Prostate gland (tissue), 2 donors: Measurements from ENCODE around the gene PDE9A.

ENCODE experiments used
- CTCF ChIP-seq, 4 experiments: fragments of 200-600 bp in 2 of 4; fragments of 450-650 bp in 2 of 4; sonication (generic) in 2 of 4; IDR thresholded peaks; 1 replicate in 3 of 4; 2 replicates in 1 of 4; pipeline ENCODE4 v1.5.1; 2016 to 2019; ENCODE audit warnings: antibody characterized with exemption in 4 of 4, mild to moderate bottlenecking in 2 of 4, moderate library complexity in 2 of 4
- POLR2AphosphoS5 ChIP-seq: sonication (generic); formaldehyde crosslinking; IDR thresholded peaks from one replicate; pipeline ENCODE4 v1.6.1; 2017; ENCODE audit warnings: antibody characterized with exemption

- TF ChIP-seq POLR2AphosphoS5, result peak; percentile 44
- peak in 3 of 4 experiments; percentile 9 to 35 (median 35) for TF ChIP-seq CTCF (IDR thresholded peaks at IDR 0.05)
Observed at GRCh38 chr21:42669041-42669440, 15.6 kb downstream of the PDE9A start.
